Measurements from ENCODE around the gene HKDC1.
"Not testable (repeated sequence)": the region's sequence is repeated elsewhere in the genome, so short reads cannot be mapped to it uniquely, and the experiment has no call there.

HKDC1 gene

GRCh38 chr10:69241575-69241974 lies 21.4 kb downstream of the HKDC1 start:
- no peak for DNase-seq (ENCODE audit: low read depth)

GRCh38 chr10:69242040-69242851 lies 22.1 kb downstream of the HKDC1 start:
- no peak for DNase-seq (ENCODE audit: low read depth)

GRCh38 chr10:69242852-69243212 lies 22.7 kb downstream of the HKDC1 start:
- no peak for DNase-seq (ENCODE audit: low read depth)

GRCh38 chr10:69243817-69244216 lies 23.7 kb downstream of the HKDC1 start:
- DNase-seq (ENCODE audit: low read depth) = no peak

GRCh38 chr10:69246036-69246435 lies 25.9 kb downstream of the HKDC1 start:
- DNase-seq (ENCODE audit: low read depth) = no peak

GRCh38 chr10:69246581-69247312 lies 26.6 kb downstream of the HKDC1 start:
- no peak for DNase-seq (ENCODE audit: low read depth)

- no peak for DNase-seq (ENCODE audit: low read depth)
These were observed 27.2 kb downstream of the HKDC1 start for GRCh38 chr10:69247313-69247710.

- DNase-seq (ENCODE audit: low read depth) = no peak
These were observed 28.1 kb downstream of the HKDC1 start for GRCh38 chr10:69248117-69248730.

- no peak for DNase-seq (ENCODE audit: low read depth)
These were observed 29.9 kb downstream of the HKDC1 start for GRCh38 chr10:69250041-69250440.

- DNase-seq (ENCODE audit: low read depth) = not testable (repeated sequence)
These were observed 31.3 kb downstream of the HKDC1 start for GRCh38 chr10:69251417-69251816.

GRCh38 chr10:69253171-69253570 lies 33.0 kb downstream of the HKDC1 start:
- DNase-seq (ENCODE audit: low read depth) = no peak

- DNase-seq (ENCODE audit: low read depth) = no peak
These were observed 34.7 kb downstream of the HKDC1 start for GRCh38 chr10:69254877-69255276.

GRCh38 chr10:69259547-69260243 lies 39.6 kb downstream of the HKDC1 start:
- DNase-seq (ENCODE audit: low read depth) = no peak

- no peak for DNase-seq (ENCODE audit: low read depth)
These were observed 41.1 kb downstream of the HKDC1 start for GRCh38 chr10:69261184-69261583.

- no peak for DNase-seq (ENCODE audit: low read depth)
These were observed 42.2 kb downstream of the HKDC1 start for GRCh38 chr10:69262292-69262751.

- DNase-seq (ENCODE audit: low read depth) = no peak
These were observed 45.4 kb downstream of the HKDC1 start for GRCh38 chr10:69265521-69265920.

GRCh38 chr10:69268761-69269416 lies 48.8 kb downstream of the HKDC1 start:
- DNase-seq (ENCODE audit: low read depth) = no peak

- no peak for DNase-seq (ENCODE audit: low read depth)
These were observed 49.6 kb downstream of the HKDC1 start for GRCh38 chr10:69269761-69270160.

GRCh38 chr10:69270990-69271389 lies 50.9 kb downstream of the HKDC1 start:
- no peak for DNase-seq (ENCODE audit: low read depth)

- DNase-seq (ENCODE audit: low read depth) = no peak
These were observed 52.5 kb downstream of the HKDC1 start for GRCh38 chr10:69272624-69273023.

- DNase-seq (ENCODE audit: low read depth) = no peak
These were observed 55.3 kb downstream of the HKDC1 start for GRCh38 chr10:69275444-69275843.

GRCh38 chr10:69276503-69276902 lies 56.4 kb downstream of the HKDC1 start:
- DNase-seq (ENCODE audit: low read depth) = no peak

All from stimulated activated CD4-positive, alpha-beta T cell treated with anti-CD3 and anti-CD28 coated beads, Interleukin-2, amount 100 ng/mL, for 4 hours (primary cell).